T-helper 2 cell treated with Interferon-gamma antibody and Interleukin-4, amounts not matched to agents 5 μg/mL and 100 μg/mL, for 36 hours (primary cell): ENCODE results near the gene ITGA5.
"Not testable (repeated sequence)": the region's sequence is repeated elsewhere in the genome, so short reads cannot be mapped to it uniquely, and the experiment has no call there.

ENCODE experiments used
- DNase-seq: peaks from one replicate; pipeline ENCODE4 v3.0.0; 2021; ENCODE audit warnings: low spot score
- H3K27ac Mint-ChIP-seq: one replicate; pipeline ENCODE4 v1.8.0; 2021; ENCODE audit warnings: mild to moderate bottlenecking, mixed read lengths
- H3K27me3 Mint-ChIP-seq: one replicate; pipeline ENCODE4 v1.8.0; 2021; ENCODE audit warnings: low read depth, mixed read lengths
- H3K36me3 Mint-ChIP-seq: one replicate; pipeline ENCODE4 v1.8.0; 2021; ENCODE audit warnings: low read depth, mixed read lengths
- H3K4me1 Mint-ChIP-seq: one replicate; pipeline ENCODE4 v1.8.0; 2021; ENCODE audit warnings: low read depth, mixed read lengths
- H3K4me3 Mint-ChIP-seq: one replicate; pipeline ENCODE4 v1.8.0; 2022; ENCODE audit warnings: mild to moderate bottlenecking, moderate library complexity, mixed read lengths
- H3K9me3 Mint-ChIP-seq: one replicate; pipeline ENCODE4 v1.8.0; 2021; ENCODE audit warnings: mixed read lengths

ITGA5 gene

GRCh38 chr12:54357506-54358190, 61.4 kb downstream of the ITGA5 start:
- Mint-ChIP-seq H3K9me3 (no peaks in the 10 kb centered on the region), H3K36me3 (no peaks in the 10 kb centered on the region), H3K4me1 (peaks cover 9% of the 10 kb centered on the region), H3K27me3 (no peaks in the 10 kb centered on the region), H3K4me3 (no peak overlapping the region), H3K27ac (peak overlapping the region; percentile 58)
- no peak for DNase-seq

GRCh38 chr12:54356951-54357356, 62.1 kb downstream of the ITGA5 start:
- Mint-ChIP-seq H3K27ac (peak overlapping the region; percentile 58), H3K9me3 (no peaks in the 10 kb centered on the region), H3K27me3 (no peaks in the 10 kb centered on the region), H3K4me3 (no peak overlapping the region), H3K36me3 (peaks cover 5% of the 10 kb centered on the region), H3K4me1 (peaks cover 16% of the 10 kb centered on the region)
- no peak for DNase-seq

GRCh38 chr12:54356228-54356627, 62.8 kb downstream of the ITGA5 start:
- H3K27ac Mint-ChIP-seq, result no peak overlapping the region
- H3K4me3 Mint-ChIP-seq, result no peak overlapping the region
- no peaks in the 10 kb centered on the region for H3K27me3 Mint-ChIP-seq
- peaks cover 22% of the 10 kb centered on the region for H3K4me1 Mint-ChIP-seq
- H3K9me3 Mint-ChIP-seq, result no peaks in the 10 kb centered on the region
- peaks cover 13% of the 10 kb centered on the region for H3K36me3 Mint-ChIP-seq
- DNase-seq, result no peak

- peaks cover 17% of the 10 kb centered on the region for H3K4me1 Mint-ChIP-seq
- no peak overlapping the region for H3K27ac Mint-ChIP-seq
- no peak overlapping the region for H3K4me3 Mint-ChIP-seq
- DNase-seq, result no peak
- H3K27me3 Mint-ChIP-seq, result no peaks in the 10 kb centered on the region
- H3K36me3 Mint-ChIP-seq, result peaks cover 21% of the 10 kb centered on the region
- H3K9me3 Mint-ChIP-seq, result no peaks in the 10 kb centered on the region
Measured at GRCh38 chr12:54355104-54355815, 63.8 kb downstream of the ITGA5 start.

- not testable (repeated sequence) for H3K9me3 Mint-ChIP-seq, H3K4me3 Mint-ChIP-seq, DNase-seq, H3K27ac Mint-ChIP-seq, H3K27me3 Mint-ChIP-seq
- H3K4me1 Mint-ChIP-seq, result peaks cover 17% of the 10 kb centered on the region
- peaks cover 30% of the 10 kb centered on the region for H3K36me3 Mint-ChIP-seq
Measured at GRCh38 chr12:54354271-54354670, 64.8 kb downstream of the ITGA5 start.

GRCh38 chr12:54352891-54353874, 65.9 kb downstream of the ITGA5 start:
- Mint-ChIP-seq H3K36me3 (peaks cover 32% of the 10 kb centered on the region), H3K27me3 (no peaks in the 10 kb centered on the region), H3K27ac (no peak overlapping the region), H3K9me3 (no peaks in the 10 kb centered on the region), H3K4me1 (peaks cover 17% of the 10 kb centered on the region), H3K4me3 (no peak overlapping the region)
- DNase-seq, result no peak

- peaks cover 39% of the 10 kb centered on the region for H3K36me3 Mint-ChIP-seq
- peak; percentile 33 for DNase-seq
- no peaks in the 10 kb centered on the region for H3K9me3 Mint-ChIP-seq
- H3K27ac Mint-ChIP-seq, result peak overlapping the region; percentile 39
- peaks cover 15% of the 10 kb centered on the region for H3K4me1 Mint-ChIP-seq
- H3K27me3 Mint-ChIP-seq, result no peaks in the 10 kb centered on the region
- peak overlapping the region; percentile 47 for H3K4me3 Mint-ChIP-seq
Measured at GRCh38 chr12:54352022-54352531, 67.0 kb downstream of the ITGA5 start.

- no peak for DNase-seq
- no peak overlapping the region for H3K4me3 Mint-ChIP-seq
- no peak overlapping the region for H3K27ac Mint-ChIP-seq
- peaks cover 42% of the 10 kb centered on the region for H3K36me3 Mint-ChIP-seq
- peaks cover 15% of the 10 kb centered on the region for H3K4me1 Mint-ChIP-seq
- no peaks in the 10 kb centered on the region for H3K9me3 Mint-ChIP-seq
- no peaks in the 10 kb centered on the region for H3K27me3 Mint-ChIP-seq
Measured at GRCh38 chr12:54351341-54351740, 67.7 kb downstream of the ITGA5 start.

GRCh38 chr12:54350743-54351142, 68.3 kb downstream of the ITGA5 start:
- no peak overlapping the region for H3K27ac Mint-ChIP-seq
- no peaks in the 10 kb centered on the region for H3K27me3 Mint-ChIP-seq
- peaks cover 15% of the 10 kb centered on the region for H3K4me1 Mint-ChIP-seq
- no peaks in the 10 kb centered on the region for H3K9me3 Mint-ChIP-seq
- peaks cover 42% of the 10 kb centered on the region for H3K36me3 Mint-ChIP-seq
- H3K4me3 Mint-ChIP-seq, result no peak overlapping the region
- DNase-seq, result no peak

GRCh38 chr12:54349679-54350078, 69.4 kb downstream of the ITGA5 start:
- H3K4me1 Mint-ChIP-seq, result peaks cover 15% of the 10 kb centered on the region
- H3K27me3 Mint-ChIP-seq, result no peaks in the 10 kb centered on the region
- H3K36me3 Mint-ChIP-seq, result peaks cover 50% of the 10 kb centered on the region
- no peak overlapping the region for H3K27ac Mint-ChIP-seq
- H3K4me3 Mint-ChIP-seq, result no peak overlapping the region
- H3K9me3 Mint-ChIP-seq, result no peaks in the 10 kb centered on the region
- DNase-seq, result no peak

GRCh38 chr12:54349036-54349435, 70.0 kb downstream of the ITGA5 start:
- Mint-ChIP-seq H3K27me3 (no peaks in the 10 kb centered on the region), H3K4me3 (no peak overlapping the region), H3K27ac (no peak overlapping the region), H3K9me3 (no peaks in the 10 kb centered on the region), H3K4me1 (peaks cover 15% of the 10 kb centered on the region), H3K36me3 (peaks cover 50% of the 10 kb centered on the region)
- DNase-seq, result no peak
